ENCODE data around the gene LDB2.

DNA sequence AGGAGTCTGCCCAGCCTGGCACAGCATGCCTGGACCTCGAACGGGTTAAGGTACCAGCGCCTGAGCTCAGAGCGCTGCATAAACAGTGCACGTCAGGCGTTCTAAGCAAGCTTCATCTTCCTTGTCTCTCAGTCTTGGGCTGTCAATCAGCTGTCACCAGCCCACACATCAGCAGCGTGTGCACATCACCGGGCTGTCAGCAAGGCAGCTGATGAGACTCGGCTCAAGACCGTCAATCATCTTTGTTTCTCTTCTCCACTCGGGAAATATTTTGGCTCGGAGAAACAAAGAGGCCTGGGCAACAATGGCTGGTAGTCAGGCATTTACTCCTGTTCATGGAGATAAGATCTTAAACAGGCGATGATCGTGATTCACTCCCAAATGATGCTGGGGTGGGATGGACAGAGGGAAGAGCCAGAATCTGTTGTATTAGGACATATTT is 141.3 kb downstream of the LDB2 start:
- TF ChIP-seq, protein P1, sequence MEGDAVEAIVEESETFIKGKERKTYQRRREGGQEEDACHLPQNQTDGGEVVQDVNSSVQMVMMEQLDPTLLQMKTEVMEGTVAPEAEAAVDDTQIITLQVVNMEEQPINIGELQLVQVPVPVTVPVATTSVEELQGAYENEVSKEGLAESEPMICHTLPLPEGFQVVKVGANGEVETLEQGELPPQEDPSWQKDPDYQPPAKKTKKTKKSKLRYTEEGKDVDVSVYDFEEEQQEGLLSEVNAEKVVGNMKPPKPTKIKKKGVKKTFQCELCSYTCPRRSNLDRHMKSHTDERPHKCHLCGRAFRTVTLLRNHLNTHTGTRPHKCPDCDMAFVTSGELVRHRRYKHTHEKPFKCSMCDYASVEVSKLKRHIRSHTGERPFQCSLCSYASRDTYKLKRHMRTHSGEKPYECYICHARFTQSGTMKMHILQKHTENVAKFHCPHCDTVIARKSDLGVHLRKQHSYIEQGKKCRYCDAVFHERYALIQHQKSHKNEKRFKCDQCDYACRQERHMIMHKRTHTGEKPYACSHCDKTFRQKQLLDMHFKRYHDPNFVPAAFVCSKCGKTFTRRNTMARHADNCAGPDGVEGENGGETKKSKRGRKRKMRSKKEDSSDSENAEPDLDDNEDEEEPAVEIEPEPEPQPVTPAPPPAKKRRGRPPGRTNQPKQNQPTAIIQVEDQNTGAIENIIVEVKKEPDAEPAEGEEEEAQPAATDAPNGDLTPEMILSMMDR (IDR thresholded peaks at IDR 0.05; ENCODE audit: insufficient read depth, low read depth, low read length): no peak
- no peak for TF ChIP-seq EZH2 (IDR thresholded peaks at IDR 0.05; ENCODE audit: insufficient read depth, low read length)

All from astrocyte (in vitro differentiated cells and primary cell).